Measurements from ENCODE around the gene NNT.
"Not testable (repeated sequence)": the region's sequence is repeated elsewhere in the genome, so short reads cannot be mapped to it uniquely, and the experiment has no call there.

Gene NNT

DNA sequence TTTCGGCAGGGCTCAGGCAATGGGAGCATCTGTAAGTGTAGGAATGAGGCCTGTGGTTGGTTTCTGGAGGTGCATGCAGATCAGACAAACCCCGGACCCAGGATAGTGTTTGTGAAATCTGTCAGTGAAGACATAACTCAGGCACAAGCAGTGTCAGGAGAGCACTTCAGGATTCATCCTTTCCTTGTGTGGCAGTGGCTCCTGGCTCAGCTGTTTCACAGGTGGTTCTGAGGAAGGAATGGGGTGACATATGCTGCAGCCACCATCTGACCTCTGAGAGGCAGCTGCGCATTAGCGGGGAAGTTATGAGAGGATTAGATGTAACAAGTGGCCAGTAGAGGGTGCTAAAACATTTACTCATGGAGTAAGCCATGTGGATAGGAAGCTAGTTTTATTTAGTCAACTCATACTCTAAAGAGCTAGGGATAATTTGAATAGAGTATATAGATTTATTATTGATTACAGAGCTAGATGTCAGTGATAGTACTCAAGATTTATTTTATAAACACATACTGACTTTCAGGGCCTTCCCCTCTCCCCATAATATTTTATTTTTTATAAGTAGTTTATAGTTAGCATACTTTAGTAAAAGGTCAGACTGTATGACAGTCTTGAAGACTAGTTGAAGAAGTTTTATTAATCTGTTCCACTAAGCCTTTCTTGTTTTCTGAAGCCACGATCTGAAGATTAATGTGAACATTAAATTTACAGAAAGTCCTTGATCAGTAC lies 28.4 kb downstream of the NNT start:
- peak; percentile 62 for DNase-seq

GRCh38 chr5:43634621-43635020 lies 31.6 kb downstream of the NNT start:
- no peak for DNase-seq

GRCh38 chr5:43635374-43635773 lies 32.4 kb downstream of the NNT start:
- no peak for DNase-seq

DNA sequence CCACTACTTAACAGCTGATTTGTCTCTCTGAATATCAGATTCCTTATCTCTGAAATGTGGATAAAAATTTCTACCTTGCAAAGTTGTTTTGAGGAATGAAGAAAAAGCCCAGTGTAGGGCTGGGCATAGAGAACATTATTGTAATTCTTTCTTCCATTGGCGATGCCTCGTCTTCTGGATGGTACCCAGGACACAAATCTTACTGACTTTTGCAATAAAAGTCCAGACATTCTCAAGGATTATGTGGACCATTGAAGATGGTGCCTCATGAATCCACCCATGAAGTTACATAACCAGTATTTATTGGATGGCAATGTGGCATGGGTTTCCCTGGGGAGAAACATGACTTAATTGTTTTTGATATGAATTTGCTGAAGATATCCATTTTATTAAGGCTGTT lies 33.1 kb downstream of the NNT start:
- DNase-seq: no peak

- no peak for DNase-seq
Observed at GRCh38 chr5:43637416-43637815, 34.4 kb downstream of the NNT start.

- DNase-seq: no peak
Observed at GRCh38 chr5:43638107-43638506, 35.1 kb downstream of the NNT start.

GRCh38 chr5:43638546-43638945 lies 35.6 kb downstream of the NNT start:
- no peak for DNase-seq

- DNase-seq: no peak
Observed at GRCh38 chr5:43639566-43639965, 36.6 kb downstream of the NNT start.

DNA sequence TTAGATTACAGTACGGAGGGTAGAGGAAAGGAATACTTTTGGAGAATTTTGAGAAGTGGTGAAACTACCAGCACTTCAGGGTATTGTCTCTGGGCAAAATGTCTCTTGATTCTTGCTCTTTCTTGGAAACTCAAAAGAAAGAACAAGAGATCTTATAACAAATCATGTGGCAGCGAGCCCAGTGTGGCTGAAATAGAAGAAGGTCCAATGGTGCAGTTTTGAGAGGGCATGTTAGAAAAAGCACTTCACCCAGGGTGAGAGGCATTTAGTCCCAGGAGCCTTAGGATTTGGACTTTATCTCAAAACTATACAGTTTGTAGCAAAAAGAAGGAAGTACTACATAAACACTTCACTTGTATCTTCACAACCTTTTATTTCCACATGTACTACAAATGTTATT lies 39.4 kb downstream of the NNT start:
- DNase-seq: no peak

GRCh38 chr5:43643327-43643726 lies 40.3 kb downstream of the NNT start:
- DNase-seq: no peak

GRCh38 chr5:43643750-43644149 lies 40.8 kb downstream of the NNT start:
- DNase-seq: no peak

DNA sequence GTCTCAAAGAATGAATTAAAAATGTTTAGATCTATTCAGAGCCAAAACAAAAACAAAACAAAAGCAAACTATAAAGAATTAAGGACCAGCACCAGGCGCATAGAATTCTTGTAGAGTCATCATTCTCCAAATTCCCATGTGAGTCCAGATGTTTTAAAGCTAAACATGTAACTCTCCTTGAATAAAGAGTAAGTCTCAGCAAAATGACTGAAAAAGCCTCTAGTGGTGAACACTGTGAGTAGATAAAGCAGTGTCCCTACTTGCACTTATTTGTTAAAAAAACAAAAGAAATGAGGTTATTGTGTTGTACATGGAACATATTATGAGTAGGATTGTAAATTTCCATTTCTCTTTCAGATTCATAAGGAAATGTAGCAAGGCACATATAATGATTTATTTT lies 44.0 kb downstream of the NNT start:
- DNase-seq: no peak

DNA sequence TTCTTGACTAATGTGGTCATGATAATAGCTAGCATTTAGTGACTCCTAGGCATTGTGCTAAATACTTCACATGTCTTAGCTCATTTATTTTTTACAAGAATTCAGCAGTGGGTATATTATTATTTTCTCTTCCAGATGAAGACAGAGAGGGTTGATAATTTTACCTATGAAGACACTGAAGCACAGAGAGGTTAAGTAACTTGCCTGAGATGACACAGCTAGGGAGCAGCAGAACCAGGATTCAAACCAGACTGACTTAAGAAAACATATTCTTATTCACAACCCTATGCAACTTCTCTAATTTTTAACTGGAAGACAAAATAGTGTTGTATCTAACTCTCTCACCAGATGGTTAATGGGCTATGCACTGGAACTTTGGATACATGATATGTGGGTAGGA lies 44.8 kb downstream of the NNT start:
- DNase-seq: no peak

DNA sequence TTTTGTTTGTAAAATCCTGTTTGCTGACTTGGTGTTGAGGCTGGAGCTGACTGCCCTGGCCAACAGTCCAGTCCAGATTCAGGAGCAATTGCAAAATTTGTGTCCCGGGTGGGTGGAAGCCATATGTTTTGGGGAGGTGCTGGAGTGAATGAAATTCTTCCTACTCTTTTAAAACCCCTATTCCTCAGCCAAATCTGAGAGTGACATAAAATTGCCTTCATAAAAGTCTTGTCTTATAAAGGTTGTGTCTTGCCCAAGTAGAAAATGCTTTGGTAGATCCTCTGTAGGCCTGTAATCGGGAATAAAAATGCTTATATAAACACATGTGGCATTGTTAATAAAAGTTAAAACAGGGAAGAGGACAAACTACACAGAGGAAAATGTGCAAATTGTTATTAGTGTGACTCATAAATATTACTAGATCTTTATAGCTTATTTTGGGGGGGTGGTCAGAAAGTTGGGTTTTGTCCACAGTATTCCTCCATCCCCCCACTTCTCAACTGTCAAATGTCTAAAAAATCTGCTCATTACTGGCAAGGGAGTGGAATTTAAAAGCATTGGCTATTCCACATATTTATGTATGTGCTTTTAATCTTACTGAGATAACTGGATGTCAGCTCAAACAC lies 45.6 kb downstream of the NNT start:
- no peak for DNase-seq

GRCh38 chr5:43649256-43649655 lies 46.3 kb downstream of the NNT start:
- no peak for DNase-seq

DNA sequence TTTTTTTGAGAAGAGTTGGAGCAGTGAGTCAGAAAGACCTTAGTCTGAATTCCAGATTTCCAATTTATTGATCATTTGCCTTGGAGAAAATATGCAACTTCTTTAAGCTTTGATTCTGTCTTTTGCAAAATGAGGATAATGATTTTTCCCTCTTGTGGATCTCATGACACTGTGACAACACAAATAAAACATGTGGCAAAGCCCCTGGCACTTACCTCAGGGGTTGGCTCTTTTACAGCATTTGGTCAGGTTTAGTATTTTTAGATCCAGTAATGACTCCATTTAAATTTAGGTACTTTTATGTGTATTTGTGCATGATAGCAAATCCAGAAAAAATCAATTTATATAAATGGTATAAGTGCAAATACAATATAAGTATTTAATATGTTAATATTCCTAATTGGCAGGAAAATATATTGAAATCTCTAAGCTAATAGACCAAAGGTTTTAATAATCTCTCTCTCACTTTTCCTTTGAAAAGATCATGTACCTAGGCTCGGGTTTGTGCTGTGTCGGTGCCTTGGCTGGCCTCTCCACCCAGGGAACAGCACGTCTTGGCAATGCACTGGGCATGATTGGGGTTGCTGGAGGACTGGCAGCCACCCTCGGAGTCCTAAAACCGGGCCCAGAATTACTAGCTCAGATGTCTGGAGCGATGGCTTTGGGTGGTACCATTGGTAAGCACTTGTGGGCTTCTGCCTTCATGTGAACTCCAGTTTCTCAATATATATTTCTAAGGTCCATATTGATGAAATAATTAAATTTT lies 49.7 kb downstream of the NNT start:
- no peak for DNase-seq

DNA sequence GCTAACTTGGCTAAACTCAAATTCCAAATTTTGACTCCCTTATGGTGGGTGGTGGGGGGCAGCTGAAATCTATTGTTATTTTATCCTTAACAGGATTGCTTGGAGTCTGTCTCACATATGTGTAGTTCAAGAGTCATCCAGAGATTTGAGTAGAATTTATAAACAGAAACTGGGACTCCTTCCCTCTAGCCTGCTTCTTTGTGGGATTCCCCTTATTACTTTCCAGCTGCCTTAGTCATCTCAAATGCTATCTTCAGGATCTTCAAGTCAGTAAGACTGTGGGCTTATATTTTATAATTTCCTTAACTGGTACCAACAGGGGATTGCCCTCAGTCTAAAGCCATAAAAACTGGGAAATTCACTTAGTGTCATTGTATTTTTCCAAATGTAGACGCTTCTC lies 55.5 kb downstream of the NNT start:
- no peak for DNase-seq

- DNase-seq: no peak
Observed at GRCh38 chr5:43659075-43659474, 56.1 kb downstream of the NNT start.

DNA sequence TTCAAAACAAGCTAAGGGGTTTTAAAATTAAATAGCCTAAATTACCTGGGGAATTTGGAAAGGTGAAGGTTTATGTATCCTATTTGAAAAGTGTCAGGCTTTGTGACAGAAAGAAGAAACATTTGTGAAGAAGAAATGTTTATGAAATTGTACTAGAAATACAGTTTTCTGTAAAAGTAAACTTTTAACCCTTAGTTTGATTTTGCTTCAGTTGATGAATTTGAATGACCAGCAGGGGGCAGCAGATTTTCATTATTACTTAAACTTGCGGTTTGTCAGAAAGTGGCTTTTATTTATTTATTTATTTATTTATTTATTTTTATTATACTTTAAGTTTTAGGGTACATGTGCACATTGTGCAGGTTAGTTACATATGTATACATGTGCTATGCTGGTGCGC lies 58.1 kb downstream of the NNT start:
- DNase-seq: peak; percentile 27

GRCh38 chr5:43663916-43664315 lies 60.9 kb downstream of the NNT start:
- DNase-seq: no peak

DNA sequence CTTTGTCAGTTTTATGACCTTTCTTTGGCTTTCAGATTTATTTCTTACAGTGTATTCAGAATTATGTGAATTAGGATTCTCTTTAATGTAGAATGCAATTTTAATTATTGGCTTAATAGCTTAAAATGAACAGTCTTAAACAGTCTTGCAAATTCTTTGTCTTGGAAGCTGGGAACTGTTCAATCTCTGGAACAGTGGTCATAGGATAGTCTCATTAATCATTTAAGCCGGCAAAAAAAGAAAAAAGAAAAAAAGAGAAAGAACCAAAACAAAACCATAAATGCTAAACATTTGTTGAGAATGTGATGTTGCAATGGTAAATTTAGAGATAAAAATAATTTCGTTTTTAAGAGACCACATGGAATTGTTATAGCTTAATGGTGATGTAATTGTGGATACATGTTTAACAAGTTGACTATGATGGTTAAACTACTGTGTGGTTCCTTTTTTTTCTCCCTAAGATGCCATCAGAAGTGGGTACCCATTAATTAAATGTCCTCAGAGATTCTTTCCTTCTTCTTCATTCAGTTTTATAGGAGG lies 61.6 kb downstream of the NNT start:
- no peak for DNase-seq

- DNase-seq: not testable (repeated sequence)
Observed at GRCh38 chr5:43665749-43666148, 62.8 kb downstream of the NNT start.

GRCh38 chr5:43666728-43667127 lies 63.7 kb downstream of the NNT start:
- DNase-seq: not testable (repeated sequence)

GRCh38 chr5:43667379-43667778 lies 64.4 kb downstream of the NNT start:
- DNase-seq: not testable (repeated sequence)
